Endothelial cell of umbilical vein (primary cell): ENCODE measurements around the gene ACSS2. TPM values are rescaled to one million over a fixed set of nuclear protein-coding genes. Genes with fewer than 3 reads are reported as not detected.

Experiments
- BruUV-seq: library from RNA; stranded (reverse); fragments of 400-500 nt; replicated peaks from 2 replicates; lab custom pipeline; 2021; lab: Mats Ljungman, UMichigan
- CTCF ChIA-PET: fragments of 300-600, 350-600 bp; sonication (Branson Sonifier 250); formaldehyde crosslinking; loops from one replicate; lab custom pipeline; 2021; ENCODE audit warnings: antibody characterized with exemption, inconsistent platforms; lab: Charles Lee
- POLR2A ChIA-PET: fragments of 300-600, 350-600 bp; sonication (Branson Sonifier 250); formaldehyde crosslinking; loops from one replicate; lab custom pipeline; 2021; ENCODE audit warnings: antibody characterized with exemption, inconsistent platforms; lab: Charles Lee
- DNase-seq: peaks from one replicate; pipeline ENCODE4 v3.0.0-alpha.2; 2011; ENCODE audit warnings: low read depth, low spot score
- FAIRE-seq: peaks from 2 replicates; lab custom pipeline; 2011; peaks lifted over from hg19 to GRCh38; lab: Jason Lieb, UNC
- H2AFZ ChIP-seq: 2 replicates; pipeline ENCODE4 v1.6.0; 2012; ENCODE audit warnings: low read depth, low read length, control low read depth, inconsistent platforms
- H3K27ac ChIP-seq: 2 replicates; pipeline ENCODE4 v1.5.1; 2011; ENCODE audit warnings: low read depth, mild to moderate bottlenecking, control low read depth, low read length, moderate library complexity; ENCODE audit not compliant: insufficient read depth
- H3K27me3 ChIP-seq, 2 experiments: 2 replicates each; pipeline versions ENCODE4 v1.6.0 to v1.6.1; 2011; ENCODE audit warnings: low read length in 2 of 2, mixed read lengths in 1 of 2; ENCODE audit not compliant: control insufficient read depth in 2 of 2, insufficient read depth in 2 of 2
- H3K36me3 ChIP-seq, 2 experiments: 2 replicates in 1 of 2; 3 replicates in 1 of 2; pipeline ENCODE4 v1.5.1; 2011; ENCODE audit warnings: low read length in 2 of 2, mild to moderate bottlenecking in 1 of 2, moderate library complexity in 1 of 2; ENCODE audit not compliant: control insufficient read depth in 2 of 2, insufficient read depth in 2 of 2; ENCODE audit errors: extremely low read depth in 1 of 2
- H3K4me1 ChIP-seq: 3 replicates; pipeline ENCODE4 v1.5.1; 2011; ENCODE audit warnings: mild to moderate bottlenecking, low read length; ENCODE audit not compliant: control insufficient read depth, insufficient read depth; ENCODE audit errors: extremely low read depth
- H3K4me2 ChIP-seq: 2 replicates; pipeline ENCODE4 v1.6.1; 2011; ENCODE audit warnings: low read length, control low read depth, mixed read lengths; ENCODE audit not compliant: insufficient read depth
- H3K4me3 ChIP-seq, 3 experiments: fragments of 200-600 bp in 1 of 3; sonication (generic), shearing (Covaris generic) in 1 of 3; replicated peaks in 1 of 3; 2 replicates each; pipeline ENCODE4 v1.5.1; 2011 to 2016; ENCODE audit warnings: control low read depth in 3 of 3, low read length in 3 of 3, mild to moderate bottlenecking in 2 of 3, inconsistent platforms in 1 of 3, low read depth in 1 of 3, moderate library complexity in 1 of 3; ENCODE audit not compliant: insufficient read depth in 1 of 3
- H3K79me2 ChIP-seq: 2 replicates; pipeline ENCODE4 v1.6.0; 2012; ENCODE audit warnings: low read length, inconsistent platforms; ENCODE audit not compliant: control insufficient read depth, insufficient read depth
- H3K9ac ChIP-seq: replicated peaks from 2 replicates; pipeline ENCODE3; 2011; ENCODE audit warnings: low read length, control low read depth; ENCODE audit not compliant: insufficient read depth; ENCODE audit errors: extremely low read depth
- H3K9me1 ChIP-seq: replicated peaks from 3 replicates; pipeline ENCODE4 v1.6.0; 2011; ENCODE audit warnings: mild to moderate bottlenecking, low read length; ENCODE audit not compliant: control insufficient read depth, insufficient read depth; ENCODE audit errors: extremely low read depth
- H3K9me3 ChIP-seq: replicated peaks from 2 replicates; pipeline ENCODE4 v1.5.1; 2012; ENCODE audit warnings: low read length, inconsistent platforms; ENCODE audit not compliant: control insufficient read depth, insufficient read depth
- H4K20me1 ChIP-seq: replicated peaks from 2 replicates; pipeline ENCODE3; 2011; ENCODE audit warnings: mild to moderate bottlenecking, low read length; ENCODE audit not compliant: control insufficient read depth, insufficient read depth; ENCODE audit errors: extremely low read depth
- EZH2 ChIP-seq: IDR thresholded peaks from 2 replicates; pipeline ENCODE4 v1.6.1; 2012; ENCODE audit warnings: borderline replicate concordance, low read depth, mild to moderate bottlenecking, moderate library complexity, low read length, inconsistent platforms; ENCODE audit not compliant: severe bottlenecking
- FOS ChIP-seq: IDR thresholded peaks from 2 replicates; pipeline ENCODE4 v1.6.1; 2011; ENCODE audit warnings: mild to moderate bottlenecking, low read length, moderate library complexity, borderline replicate concordance; ENCODE audit not compliant: insufficient read depth
- GATA2 ChIP-seq: IDR thresholded peaks from 2 replicates; pipeline ENCODE4 v1.7.0; 2011; ENCODE audit warnings: low read depth, mild to moderate bottlenecking, moderate library complexity, mixed read lengths, low read length; ENCODE audit not compliant: insufficient read length, insufficient read depth
- JUN ChIP-seq: IDR thresholded peaks from 2 replicates; pipeline ENCODE4 v1.6.1; 2011; ENCODE audit warnings: borderline replicate concordance, low read depth; ENCODE audit not compliant: insufficient read length, insufficient read depth
- MYC ChIP-seq: IDR thresholded peaks from one replicate; pipeline ENCODE4 v1.6.1; 2011; ENCODE audit warnings: mild to moderate bottlenecking, low read depth, low read length
- POLR2A ChIP-seq: IDR thresholded peaks from 2 replicates; pipeline ENCODE4 v1.6.1; 2012; ENCODE audit warnings: low read depth, mild to moderate bottlenecking, control low read depth, low read length
- POLR2AphosphoS5 ChIP-seq: IDR thresholded peaks from 2 replicates; pipeline ENCODE4 v1.6.1; 2012; ENCODE audit warnings: low read depth, mild to moderate bottlenecking, control low read depth, low read length, moderate library complexity; ENCODE audit not compliant: insufficient read depth
- dilution Hi-C: fragments of 300-500 bp; cut with MboI; formaldehyde crosslinking; loops from one replicate; pipeline ENCODE4 v1.15.0; 2019; ENCODE audit warnings: low sequenced_read_pairs; ENCODE audit not compliant: extremely low pct_ligation_motif_present
- intact Hi-C: fragments of 100-400 bp; cut with micrococcal nuclease; formaldehyde crosslinking; loops from one replicate; pipeline ENCODE4 v1.10.0; 2022
- polyA plus RNA-seq, 4 experiments: library from polyadenylated mRNA; depleted of rRNA in 3 of 4; stranded (reverse) in 3 of 4; unstranded in 1 of 4; fragments of >200 nt; gene quantifications; 2 replicates each; pipeline versions ENCODE4 v1.2.1 to v1.2.3, GENCODE V29; 2011 to 2012; ENCODE audit warnings: missing spikeins in 1 of 4
- total RNA-seq: library from RNA; stranded (reverse); gene quantifications from 2 replicates; pipeline ENCODE4 v1.2.3, GENCODE V29; 2021
- TF ChIP-seq, protein P1 (sequence below): IDR thresholded peaks from 2 replicates; pipeline ENCODE4 v1.6.1; 2011; ENCODE audit not compliant: insufficient read depth, insufficient read length
- TF ChIP-seq, protein P2 (sequence below), 2 donors: IDR thresholded peaks; 1 replicate in 1 of 2; 2 replicates in 1 of 2; pipeline ENCODE4 v1.5.1; 2011; ENCODE audit warnings: low read length in 2 of 2, mild to moderate bottlenecking in 2 of 2, moderate library complexity in 2 of 2, control low read depth in 1 of 2, inconsistent platforms in 1 of 2, low read depth in 1 of 2; ENCODE audit not compliant: insufficient read depth in 1 of 2; ENCODE audit errors: extremely low read depth in 1 of 2

Gene ACSS2
- total and polyA plus RNA-seq, 2 donors (not counting 3 experiments of a cell fraction or from before 2014, with no cell fraction given) = 40.7 to 42.3 TPM

DNA sequence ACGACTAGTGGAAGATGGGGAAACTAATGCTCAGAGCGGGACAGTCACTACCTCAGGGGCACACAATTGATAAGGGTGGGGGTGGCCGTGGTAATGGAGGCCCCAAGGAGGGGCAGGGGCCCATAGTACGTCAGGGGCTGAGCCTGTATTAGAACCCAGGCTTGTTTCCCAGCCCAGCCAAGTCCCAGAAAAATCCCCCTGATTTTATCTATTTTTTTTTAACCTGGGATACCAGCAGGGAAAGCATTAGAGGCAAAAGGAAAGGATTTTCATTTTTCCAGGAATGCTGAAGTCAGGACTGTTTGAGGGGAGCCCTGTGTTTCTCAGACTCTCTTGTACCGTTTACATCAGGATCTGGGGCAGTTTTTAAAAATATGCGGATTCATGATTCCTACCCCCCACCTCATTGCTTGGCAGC lies 79.6 kb downstream of the ACSS2 start:
- Histone ChIP-seq H3K9me3 (no peaks in the 10 kb centered on the region), H2AFZ (peak overlapping the region; percentile 86), H4K20me1 (no peaks in the 10 kb centered on the region), H3K4me2 (peak overlapping the region; percentile 94), H3K27ac (peak overlapping the region; percentile 65), H3K4me1 (peaks cover 17% of the 10 kb centered on the region), H3K79me2 (peaks cover 6% of the 10 kb centered on the region), H3K9me1 (no peaks in the 10 kb centered on the region), H3K27me3 (no peaks in the 10 kb centered on the region), H3K4me3 (peak overlapping the region in 2 of 3 experiments; percentile 58 to 84), H3K36me3 (no peaks in the 10 kb centered on the region), H3K9ac (peak overlapping the region; percentile 86)
- no peak for DNase-seq
- TF ChIP-seq MYC (no peak), GATA2 (no peak)
- TF ChIP-seq, protein P1, sequence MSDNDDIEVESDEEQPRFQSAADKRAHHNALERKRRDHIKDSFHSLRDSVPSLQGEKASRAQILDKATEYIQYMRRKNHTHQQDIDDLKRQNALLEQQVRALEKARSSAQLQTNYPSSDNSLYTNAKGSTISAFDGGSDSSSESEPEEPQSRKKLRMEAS = no peak
- POLR2A ChIA-PET = interaction anchor here (0.7 to 1.5 kb wide), 5 partner anchors 15 to 82 kb away, joined by 3 to 15 read pairs (median 7); partner anchors contain the start of gene ACSS2
- no peak for FAIRE-seq
- dilution Hi-C loops = no loop called here
- CTCF ChIA-PET = interaction anchor here (0.6 to 5.8 kb wide), 20 partner anchors 11 to 759 kb away, joined by 3 to 182 read pairs (median 5); partner anchors contain the start of genes ACSS2 and GGT7
- BruUV-seq = no TSS peak
- intact Hi-C loops = loop anchor here (5.0 kb wide), 1 partner anchor 124 kb away; no protein-coding TSS in a partner anchor

- H3K27me3 ChIP-seq = no peaks in the 10 kb centered on the region
- no peaks in the 10 kb centered on the region for H3K9me3 ChIP-seq
- dilution Hi-C loops = no loop called here
- ChIA-PET POLR2A (interaction anchor here (0.6 to 1.5 kb wide), 2 partner anchors 83 kb away, joined by 3 to 7 read pairs; no protein-coding TSS in a partner anchor), CTCF (interaction anchor here (1.2 to 5.8 kb wide), 7 partner anchors 14 to 121 kb away, joined by 6 to 182 read pairs (median 8); partner anchors contain the start of genes ACSS2 and GGT7)
- H3K4me1 ChIP-seq = peaks cover 17% of the 10 kb centered on the region
- H3K79me2 ChIP-seq = peaks cover 6% of the 10 kb centered on the region
- H3K9ac ChIP-seq = no peak overlapping the region
- no peak overlapping the region for H3K27ac ChIP-seq
- TF ChIP-seq, protein P2, sequence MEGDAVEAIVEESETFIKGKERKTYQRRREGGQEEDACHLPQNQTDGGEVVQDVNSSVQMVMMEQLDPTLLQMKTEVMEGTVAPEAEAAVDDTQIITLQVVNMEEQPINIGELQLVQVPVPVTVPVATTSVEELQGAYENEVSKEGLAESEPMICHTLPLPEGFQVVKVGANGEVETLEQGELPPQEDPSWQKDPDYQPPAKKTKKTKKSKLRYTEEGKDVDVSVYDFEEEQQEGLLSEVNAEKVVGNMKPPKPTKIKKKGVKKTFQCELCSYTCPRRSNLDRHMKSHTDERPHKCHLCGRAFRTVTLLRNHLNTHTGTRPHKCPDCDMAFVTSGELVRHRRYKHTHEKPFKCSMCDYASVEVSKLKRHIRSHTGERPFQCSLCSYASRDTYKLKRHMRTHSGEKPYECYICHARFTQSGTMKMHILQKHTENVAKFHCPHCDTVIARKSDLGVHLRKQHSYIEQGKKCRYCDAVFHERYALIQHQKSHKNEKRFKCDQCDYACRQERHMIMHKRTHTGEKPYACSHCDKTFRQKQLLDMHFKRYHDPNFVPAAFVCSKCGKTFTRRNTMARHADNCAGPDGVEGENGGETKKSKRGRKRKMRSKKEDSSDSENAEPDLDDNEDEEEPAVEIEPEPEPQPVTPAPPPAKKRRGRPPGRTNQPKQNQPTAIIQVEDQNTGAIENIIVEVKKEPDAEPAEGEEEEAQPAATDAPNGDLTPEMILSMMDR (IDR thresholded peaks at IDR 0.05; ENCODE audit: extremely low read depth in 1 of 2, insufficient read depth in 1 of 2, low read depth in 1 of 2, low read length in 2 of 2) = no peak
- TF ChIP-seq FOS = no peak
- TF ChIP-seq GATA2 = no peak
- no peak for TF ChIP-seq EZH2
- TF ChIP-seq MYC = no peak
- TF ChIP-seq, protein P1 = no peak
- no peak for TF ChIP-seq POLR2AphosphoS5
- TF ChIP-seq POLR2A = no peak
- no peak for TF ChIP-seq JUN
- no peak overlapping the region for H2AFZ ChIP-seq
- no peaks in the 10 kb centered on the region for H3K9me1 ChIP-seq
- intact Hi-C loops = loop anchor here (5.0 kb wide), 1 partner anchor 125 kb away; no protein-coding TSS in a partner anchor
- no peak for DNase-seq
- no peak overlapping the region for H3K4me3 ChIP-seq
- no TSS peak for BruUV-seq
- no peak overlapping the region for H3K4me2 ChIP-seq
- FAIRE-seq = no peak
- H4K20me1 ChIP-seq = no peaks in the 10 kb centered on the region
- no peaks in the 10 kb centered on the region for H3K36me3 ChIP-seq
Observed at GRCh38 chr20:34956751-34957472, 80.5 kb downstream of the ACSS2 start.
